Ascending aorta (tissue), 2 donors: ENCODE data around the gene SSRP1. TPM values are rescaled to one million over a fixed set of nuclear protein-coding genes. Genes with fewer than 3 reads are reported as not detected.
A peak's percentile ranks its signal among the peaks of the same experiment; 100 is the strongest.

Experiments
- DNase-seq, 2 donors: peaks; one replicate each; pipeline ENCODE4 v3.0.0-alpha.2; 2019; ENCODE audit warnings: low spot score in 2 of 2
- H3K27ac ChIP-seq, 2 donors: fragments of 200-600 bp; sonication (generic); one replicate each; pipeline ENCODE4 v1.5.1; 2016 to 2017; ENCODE audit warnings: mild to moderate bottlenecking in 1 of 2
- H3K27me3 ChIP-seq: fragments of 200-600 bp; sonication (generic); one replicate; pipeline ENCODE4 v1.5.1; 2017
- H3K36me3 ChIP-seq, 2 donors: fragments of 200-600 bp; sonication (generic); one replicate each; pipeline ENCODE4 v1.5.1; 2016
- H3K4me1 ChIP-seq, 2 donors: fragments of 200-600 bp; sonication (generic); one replicate each; pipeline ENCODE4 v1.5.1; 2016 to 2017; ENCODE audit warnings: mild to moderate bottlenecking in 1 of 2
- H3K4me3 ChIP-seq, 2 donors: fragments of 200-600 bp; sonication (generic); one replicate each; pipeline ENCODE4 v1.5.1; 2016 to 2017; ENCODE audit warnings: mild to moderate bottlenecking in 1 of 2
- H3K9me3 ChIP-seq, 2 donors: fragments of 200-600 bp; sonication (generic); one replicate each; pipeline ENCODE4 v1.5.1; 2016
- intact Hi-C: fragments of 100-400 bp; cut with DNase I; formaldehyde crosslinking; loops from one replicate; pipeline ENCODE4 v1.15.1; 2023
- total RNA-seq: library from RNA; depleted of rRNA; stranded (reverse); fragments of >200 nt; gene quantifications from one replicate; pipeline ENCODE4 v1.1.0, GENCODE V29; 2016
- TF ChIP-seq, protein P1 (sequence below), 3 experiments: fragments of 200-600 bp in 2 of 3; fragments of 450-650 bp in 1 of 3; sonication (generic) in 2 of 3; IDR thresholded peaks; one replicate each; pipeline ENCODE4 v1.5.1; 2016 to 2019; ENCODE audit warnings: antibody characterized with exemption in 3 of 3, mild to moderate bottlenecking in 1 of 3, moderate library complexity in 1 of 3

The SSRP1 gene
- total RNA-seq, 1 donor from 2014 or later = 110 TPM

DNA sequence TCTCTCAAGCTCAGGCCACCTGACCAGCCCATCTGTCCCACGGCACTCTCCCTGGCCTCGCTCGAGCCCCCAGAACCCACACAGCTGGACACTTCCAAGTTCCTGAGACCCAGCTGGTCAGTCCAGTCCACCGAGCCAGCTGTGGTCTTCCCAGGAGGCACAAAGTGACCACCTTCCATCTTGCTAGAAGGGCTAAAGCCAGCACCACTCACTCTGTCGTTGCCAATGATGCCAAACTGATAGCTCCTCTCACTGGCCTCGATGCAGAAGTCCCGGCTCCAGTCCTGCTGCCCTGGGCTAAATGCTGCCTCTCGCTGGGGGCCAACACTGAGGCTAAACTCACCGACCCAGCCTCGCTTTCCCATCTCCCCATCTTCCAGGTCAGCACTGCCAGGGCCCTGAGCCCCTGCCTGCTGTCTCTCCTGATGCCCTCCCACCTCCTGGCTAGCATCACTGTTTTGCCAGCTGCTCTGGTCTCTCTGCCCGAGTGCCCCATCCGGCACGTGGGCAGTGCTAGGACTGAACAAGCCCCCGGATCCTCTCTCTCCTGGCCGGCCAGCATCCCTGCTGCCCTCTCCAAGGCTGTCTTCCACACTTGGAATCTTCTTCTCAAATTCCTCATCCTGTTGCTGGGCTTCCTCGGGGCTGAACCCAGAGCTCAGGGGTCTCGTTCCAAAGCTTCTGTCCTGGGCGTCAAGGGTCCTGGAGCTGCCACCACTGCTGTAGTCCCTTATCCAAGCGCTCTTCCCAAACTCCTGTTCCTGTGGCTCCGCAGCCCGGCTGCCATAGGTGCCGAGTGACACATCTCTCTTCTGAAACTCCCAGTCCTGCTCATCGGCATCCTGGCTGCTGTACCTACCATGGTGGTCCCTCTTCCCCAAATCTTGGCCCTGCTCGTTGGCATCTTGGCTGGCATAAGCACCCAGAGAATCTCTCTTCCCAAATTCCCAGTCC is 26.3 kb downstream of the SSRP1 start:
- Histone ChIP-seq H3K4me3 (no peak overlapping the region), H3K27me3 (no peaks in the 10 kb centered on the region), H3K4me1 (peaks cover 13 to 54% of the 10 kb centered on the region in 2 donors), H3K27ac (peak overlapping the region; percentile 75 to 95), H3K36me3 (peaks cover 33 to 76% of the 10 kb centered on the region in 2 donors), H3K9me3 (no peaks in the 10 kb centered on the region)
- TF ChIP-seq, protein P1, sequence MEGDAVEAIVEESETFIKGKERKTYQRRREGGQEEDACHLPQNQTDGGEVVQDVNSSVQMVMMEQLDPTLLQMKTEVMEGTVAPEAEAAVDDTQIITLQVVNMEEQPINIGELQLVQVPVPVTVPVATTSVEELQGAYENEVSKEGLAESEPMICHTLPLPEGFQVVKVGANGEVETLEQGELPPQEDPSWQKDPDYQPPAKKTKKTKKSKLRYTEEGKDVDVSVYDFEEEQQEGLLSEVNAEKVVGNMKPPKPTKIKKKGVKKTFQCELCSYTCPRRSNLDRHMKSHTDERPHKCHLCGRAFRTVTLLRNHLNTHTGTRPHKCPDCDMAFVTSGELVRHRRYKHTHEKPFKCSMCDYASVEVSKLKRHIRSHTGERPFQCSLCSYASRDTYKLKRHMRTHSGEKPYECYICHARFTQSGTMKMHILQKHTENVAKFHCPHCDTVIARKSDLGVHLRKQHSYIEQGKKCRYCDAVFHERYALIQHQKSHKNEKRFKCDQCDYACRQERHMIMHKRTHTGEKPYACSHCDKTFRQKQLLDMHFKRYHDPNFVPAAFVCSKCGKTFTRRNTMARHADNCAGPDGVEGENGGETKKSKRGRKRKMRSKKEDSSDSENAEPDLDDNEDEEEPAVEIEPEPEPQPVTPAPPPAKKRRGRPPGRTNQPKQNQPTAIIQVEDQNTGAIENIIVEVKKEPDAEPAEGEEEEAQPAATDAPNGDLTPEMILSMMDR (IDR thresholded peaks at IDR 0.05) = no peak
- DNase-seq = no peak
- intact Hi-C loops = no loop called here

DNA sequence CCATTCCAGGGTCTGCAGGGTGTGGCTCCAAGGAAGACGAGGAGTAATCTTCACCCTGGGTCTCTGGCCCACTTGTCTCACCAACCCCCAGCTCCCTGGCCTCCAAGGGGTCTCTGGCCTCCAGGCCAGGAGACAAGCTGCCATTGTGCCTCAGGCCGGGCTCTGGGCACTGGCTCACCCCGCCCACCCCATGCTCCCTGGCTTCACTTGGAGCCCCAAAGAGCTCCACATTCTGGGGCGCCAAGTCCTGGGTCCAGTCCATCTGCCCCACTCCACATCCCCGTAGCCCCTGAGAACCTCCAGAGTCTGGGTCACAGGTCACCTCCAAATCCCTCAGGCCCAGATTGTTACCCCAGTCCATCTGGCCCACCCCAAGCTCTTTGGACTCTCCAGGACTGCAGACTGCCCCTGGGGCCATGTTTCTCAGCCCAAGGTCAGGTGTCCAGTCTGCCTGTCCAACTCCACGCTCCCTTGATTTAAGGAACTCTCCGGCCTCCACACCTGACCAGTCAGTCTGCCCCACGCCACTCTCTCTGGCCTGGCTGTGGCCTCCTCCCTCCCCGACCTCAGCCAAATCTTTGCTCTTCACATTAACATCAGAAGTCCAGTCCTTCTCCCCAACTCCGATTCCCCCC is 27.1 kb downstream of the SSRP1 start:
- Histone ChIP-seq H3K27me3 (no peaks in the 10 kb centered on the region), H3K4me1 (peaks cover 13 to 59% of the 10 kb centered on the region in 2 donors), H3K4me3 (no peak overlapping the region), H3K27ac (peak overlapping the region in 1 of 2 donors; percentile 22), H3K9me3 (no peaks in the 10 kb centered on the region), H3K36me3 (peaks cover 31 to 72% of the 10 kb centered on the region in 2 donors)
- no peak for DNase-seq
- TF ChIP-seq, protein P1 (IDR thresholded peaks at IDR 0.05) = no peak
- intact Hi-C loops = no loop called here

DNA sequence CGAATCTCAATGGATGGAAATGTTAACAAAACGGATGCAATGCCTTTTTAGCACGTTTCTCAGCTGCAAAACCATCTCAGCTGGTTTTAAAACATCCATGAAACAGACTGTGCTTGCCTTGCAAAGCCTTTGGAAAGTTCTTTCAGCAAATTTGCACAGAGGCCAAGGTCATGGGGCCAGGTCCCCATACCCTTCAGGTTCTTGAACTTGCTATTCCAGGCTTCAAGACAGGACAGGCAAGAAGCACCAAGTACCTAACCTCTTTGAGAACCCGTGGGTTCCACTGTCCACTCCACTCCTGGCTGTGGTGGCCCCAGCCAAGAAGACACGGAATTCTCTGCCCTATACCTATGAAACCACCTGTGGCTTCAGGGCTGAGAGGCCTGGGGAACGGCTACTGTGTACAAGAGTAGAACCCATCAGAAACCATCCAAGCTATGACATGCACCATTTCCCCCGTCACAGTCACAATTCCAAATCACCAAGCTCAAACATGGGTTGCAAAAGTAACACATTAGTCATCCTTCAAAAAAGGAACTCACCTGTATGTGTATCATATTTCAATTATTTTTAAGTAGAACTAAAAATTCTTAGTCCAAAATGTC is 27.9 kb downstream of the SSRP1 start:
- Histone ChIP-seq H3K4me3 (no peak overlapping the region), H3K36me3 (peaks cover 31 to 72% of the 10 kb centered on the region in 2 donors), H3K27me3 (no peaks in the 10 kb centered on the region), H3K4me1 (peaks cover 12 to 59% of the 10 kb centered on the region in 2 donors), H3K9me3 (no peaks in the 10 kb centered on the region), H3K27ac (no peak overlapping the region)
- TF ChIP-seq, protein P1 (IDR thresholded peaks at IDR 0.05) = no peak
- no peak for DNase-seq
- intact Hi-C loops = no loop called here

DNA sequence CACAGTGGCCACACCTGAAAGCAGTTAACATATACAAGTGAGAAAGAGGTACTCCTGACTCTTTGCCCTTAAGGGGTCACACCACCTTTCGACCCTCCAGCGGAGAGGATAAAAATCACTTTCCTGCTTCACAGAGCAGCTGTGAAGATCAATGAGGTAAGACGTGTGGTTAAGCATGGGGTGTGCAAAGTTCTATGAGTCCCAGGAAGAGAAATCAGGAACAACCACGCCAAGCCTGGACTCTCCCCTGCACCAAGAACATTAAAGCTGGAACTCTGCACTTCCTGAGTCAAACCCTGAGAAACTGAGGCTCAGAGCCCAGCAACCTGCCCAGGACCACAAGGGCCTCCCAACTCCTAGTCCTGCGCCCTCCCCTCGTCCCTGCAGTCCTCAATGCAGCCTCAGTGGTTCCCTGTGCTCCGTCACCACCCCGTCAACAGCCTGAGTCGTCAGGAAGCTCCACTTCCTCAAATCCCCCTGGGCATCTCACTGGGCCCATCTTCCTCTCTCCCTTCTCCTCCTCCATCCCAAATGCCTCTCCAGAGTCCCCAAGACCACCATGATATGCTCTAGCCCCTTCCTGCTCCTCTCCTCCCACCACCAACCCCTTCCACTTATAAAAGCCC is 28.6 kb downstream of the SSRP1 start:
- no peak overlapping the region for H3K27ac ChIP-seq
- H3K36me3 ChIP-seq = peaks cover 31 to 74% of the 10 kb centered on the region in 2 donors
- H3K4me3 ChIP-seq = no peak overlapping the region
- DNase-seq = no peak
- intact Hi-C loops = no loop called here
- H3K27me3 ChIP-seq = no peaks in the 10 kb centered on the region
- no peaks in the 10 kb centered on the region for H3K9me3 ChIP-seq
- TF ChIP-seq, protein P1 (IDR thresholded peaks at IDR 0.05) = no peak
- H3K4me1 ChIP-seq = peaks cover 5 to 52% of the 10 kb centered on the region in 2 donors

DNA sequence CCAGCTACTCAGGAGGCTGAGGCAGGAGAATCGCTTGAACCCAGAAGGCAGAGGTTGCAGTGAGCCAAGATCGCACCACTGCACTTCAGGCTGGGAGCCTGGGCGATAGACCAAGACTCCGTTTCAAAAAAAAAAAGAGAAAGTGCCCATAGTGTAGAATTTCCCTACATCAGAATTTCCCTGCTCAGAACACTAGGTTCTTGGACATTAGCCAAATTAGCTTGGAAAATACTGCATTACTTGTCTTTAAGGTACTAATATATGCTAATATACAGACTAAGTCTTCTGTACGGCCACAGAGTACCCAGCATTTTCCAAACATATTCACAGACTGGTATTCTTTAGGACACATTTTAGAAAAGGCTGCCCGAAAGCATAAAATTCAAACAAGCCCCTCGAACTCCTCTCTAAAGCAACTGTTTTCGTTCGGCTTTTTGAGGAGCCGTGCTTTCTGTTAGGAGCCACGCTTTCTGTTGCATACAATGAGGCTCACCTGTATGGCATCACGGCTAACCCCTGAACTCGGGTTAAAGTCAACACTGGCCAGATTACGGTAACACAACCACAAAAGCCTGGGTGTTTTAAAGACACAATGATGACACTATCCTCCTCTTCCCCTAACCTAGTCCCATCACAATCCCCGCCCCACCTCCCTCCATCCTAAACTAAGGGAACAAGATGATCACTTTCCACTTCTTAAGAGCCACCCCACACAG is 29.4 kb downstream of the SSRP1 start:
- H3K27me3 ChIP-seq = no peaks in the 10 kb centered on the region
- no peak overlapping the region for H3K27ac ChIP-seq
- no peak for DNase-seq
- peaks cover 0 to 49% of the 10 kb centered on the region in 2 donors for H3K4me1 ChIP-seq
- intact Hi-C loops = no loop called here
- H3K4me3 ChIP-seq = no peak overlapping the region
- TF ChIP-seq, protein P1 (IDR thresholded peaks at IDR 0.05) = no peak
- peaks cover 39 to 82% of the 10 kb centered on the region in 2 donors for H3K36me3 ChIP-seq
- no peaks in the 10 kb centered on the region for H3K9me3 ChIP-seq
